Neutrophil (primary cell): ENCODE data around the gene SEC22A.
"Not testable (repeated sequence)": the region's sequence is repeated elsewhere in the genome, so short reads cannot be mapped to it uniquely, and the experiment has no call there.

Experiments used
- H3K27ac ChIP-seq: fragments of 200-600 bp; sonication (generic); 2 replicates; pipeline ENCODE4 v1.5.1; 2016; ENCODE audit warnings: mild to moderate bottlenecking, moderate library complexity
- H3K27me3 ChIP-seq: fragments of 200-600 bp; sonication (generic); 2 replicates; pipeline ENCODE4 v1.6.0; 2016; ENCODE audit warnings: mild to moderate bottlenecking
- H3K36me3 ChIP-seq: fragments of 200-600 bp; sonication (generic); 2 replicates; pipeline ENCODE4 v1.5.1; 2017
- H3K4me1 ChIP-seq, 2 experiments: fragments of 200-600 bp in 1 of 2; sonication (generic) in 1 of 2; 1 replicate in 1 of 2; 2 replicates in 1 of 2; pipeline versions ENCODE4 v1.5.1 to v1.6.1; 2013 to 2016; ENCODE audit warnings: low read depth in 1 of 2, low read length in 1 of 2, mild to moderate bottlenecking in 1 of 2, moderate library complexity in 1 of 2; ENCODE audit not compliant: control insufficient read depth in 1 of 2, insufficient read depth in 1 of 2
- H3K4me3 ChIP-seq, 2 experiments: fragments of 200-600 bp in 1 of 2; sonication (generic) in 1 of 2; 1 replicate in 1 of 2; 2 replicates in 1 of 2; pipeline ENCODE4 v1.5.1; 2013 to 2016; ENCODE audit warnings: low read depth in 1 of 2, low read length in 1 of 2, mild to moderate bottlenecking in 1 of 2, moderate library complexity in 1 of 2
- H3K9me3 ChIP-seq: fragments of 200-600 bp; sonication (generic); 2 replicates; pipeline ENCODE4 v1.5.1; 2016
- CTCF ChIP-seq: fragments of 200-600 bp; sonication (generic); IDR thresholded peaks from 2 replicates; pipeline ENCODE4 v1.5.1; 2016; ENCODE audit warnings: antibody characterized with exemption

SEC22A gene

GRCh38 chr3:123236902-123237301 is 35.2 kb downstream of the SEC22A start:
- no peak overlapping the region for H3K27ac ChIP-seq
- H3K27me3 ChIP-seq: no peaks in the 10 kb centered on the region
- H3K9me3 ChIP-seq: no peaks in the 10 kb centered on the region
- H3K36me3 ChIP-seq: peaks cover 4% of the 10 kb centered on the region
- H3K4me1 ChIP-seq: no peaks in the 10 kb centered on the region
- no peak for TF ChIP-seq CTCF
- H3K4me3 ChIP-seq: no peak overlapping the region

GRCh38 chr3:123239186-123239585 is 37.4 kb downstream of the SEC22A start:
- H3K4me3 ChIP-seq, H3K9me3 ChIP-seq, H3K27ac ChIP-seq, H3K36me3 ChIP-seq, H3K27me3 ChIP-seq, H3K4me1 ChIP-seq: not testable (repeated sequence)

GRCh38 chr3:123239756-123240155 is 38.0 kb downstream of the SEC22A start:
- Histone ChIP-seq H3K36me3 (peaks cover 4% of the 10 kb centered on the region), H3K27me3 (no peaks in the 10 kb centered on the region), H3K9me3 (no peaks in the 10 kb centered on the region), H3K4me3 (no peak overlapping the region), H3K4me1 (no peaks in the 10 kb centered on the region), H3K27ac (no peak overlapping the region)
- no peak for TF ChIP-seq CTCF

- Histone ChIP-seq H3K27ac (no peak overlapping the region), H3K4me1 (no peaks in the 10 kb centered on the region), H3K36me3 (peaks cover 25% of the 10 kb centered on the region), H3K9me3 (no peaks in the 10 kb centered on the region), H3K27me3 (no peaks in the 10 kb centered on the region), H3K4me3 (no peak overlapping the region)
- TF ChIP-seq CTCF: no peak
Observed at GRCh38 chr3:123244128-123244527, 42.4 kb downstream of the SEC22A start.

- Histone ChIP-seq H3K27me3 (no peaks in the 10 kb centered on the region), H3K27ac (no peak overlapping the region), H3K4me3 (no peak overlapping the region), H3K9me3 (no peaks in the 10 kb centered on the region), H3K36me3 (peaks cover 20% of the 10 kb centered on the region), H3K4me1 (no peaks in the 10 kb centered on the region)
- TF ChIP-seq CTCF: no peak
Observed at GRCh38 chr3:123246866-123247265, 45.1 kb downstream of the SEC22A start.

GRCh38 chr3:123256256-123256655 is 54.5 kb downstream of the SEC22A start:
- TF ChIP-seq CTCF: no peak
- no peak overlapping the region for H3K27ac ChIP-seq
- H3K4me1 ChIP-seq: no peaks in the 10 kb centered on the region
- H3K9me3 ChIP-seq: no peaks in the 10 kb centered on the region
- no peaks in the 10 kb centered on the region for H3K36me3 ChIP-seq
- H3K4me3 ChIP-seq: no peak overlapping the region
- H3K27me3 ChIP-seq: no peaks in the 10 kb centered on the region
